ENCODE results near the gene ERF. TPM values are rescaled to one million over a fixed set of nuclear protein-coding genes. Genes with fewer than 3 reads are reported as not detected.
A peak's percentile ranks its signal among the peaks of the same experiment; 100 is the strongest.

ERF gene
- total and polyA plus RNA-seq, 10 of the 15 experiments (the other 5 are each of a cell fraction or from before 2014, with no cell fraction given) = 0.02 to 51.8 (median 14.4) TPM

- no peaks in the 10 kb centered on the region for H4K20me1 ChIP-seq (ENCODE audit: control insufficient read depth, insufficient read depth)
- FAIRE-seq = no peak
- H3K4me3 ChIP-seq = peak overlapping the region; percentile 37; the same call in 1 of the 2 replicates
- no TSS peak for BruUV-seq (replicated peaks)
- no peak for TF ChIP-seq USF1 (IDR thresholded peaks at IDR 0.05; ENCODE audit: borderline replicate concordance, extremely low read length, insufficient read depth, low read depth, low read length)
- SMC1A ChIA-PET (ENCODE audit: uncharacterized antibody, unreplicated experiment) = interaction anchor here (0.7 to 6.3 kb wide), 8 partner anchors 33 to 136 kb away, joined by 4 to 70 read pairs (median 5); no protein-coding TSS in a partner anchor
- in situ Hi-C loops (cut with MboI) (no loop called here), intact Hi-C loops (cut with micrococcal nuclease; ENCODE audit: unreplicated experiment) (loop anchor here (2.0 kb wide), 1 partner anchor 36 kb away; no protein-coding TSS in a partner anchor)
- CTCF ChIA-PET = interaction anchor here (1.0 to 6.7 kb wide), 13 partner anchors 15 to 188 kb away, joined by 3 to 111 read pairs (median 5); partner anchors contain the start of genes CIC and POU2F2
- POLR2A ChIA-PET = interaction anchor here (0.7 to 6.7 kb wide), 7 partner anchors 17 to 56 kb away, joined by 3 to 51 read pairs (median 5); no protein-coding TSS in a partner anchor
- RAD21 ChIA-PET (ENCODE audit: unreplicated experiment) = interaction anchor here (0.6 to 6.0 kb wide), 5 partner anchors 13 to 137 kb away, joined by 3 to 82 read pairs (median 3); partner anchors contain the start of gene CIC
- no peaks in the 10 kb centered on the region for H3K9me3 ChIP-seq (replicated peaks; ENCODE audit: control insufficient read depth, insufficient read depth, low read length)
- DNase-seq (ENCODE audit: low read depth, low spot score) = no peak
- H3K27me3 ChIP-seq (replicated peaks in 1 of 2; ENCODE audit: control insufficient read depth in 2 of 2, insufficient read depth in 2 of 2, low read length in 1 of 2) = no peaks in the 10 kb centered on the region
- H3K4me1 ChIP-seq (ENCODE audit: control insufficient read depth, insufficient read depth, low read length) = peaks cover 17% of the 10 kb centered on the region
- peak overlapping the region; percentile 99 for H2AFZ ChIP-seq (ENCODE audit: control insufficient read depth, low read depth, low read length)
- 65% methylated on average over 10 of the region's 10 CpGs for WGBS (ENCODE audit: insufficient coverage, insufficient replicate concordance, low lambda C conversion rate, missing lambda C conversion rate)
- H3K27ac ChIP-seq (ENCODE audit: control insufficient read depth, insufficient read depth) = peak overlapping the region; percentile 64
- no peak for ATAC-seq
- H3K79me2 ChIP-seq (ENCODE audit: control insufficient read depth, insufficient read depth, low read length) = peaks cover 24% of the 10 kb centered on the region
- H3K4me2 ChIP-seq (ENCODE audit: control insufficient read depth, insufficient read depth) = peak overlapping the region; percentile 95
- H3K36me3 ChIP-seq (ENCODE audit: control insufficient read depth in 2 of 2, insufficient read depth in 2 of 2, low read length in 1 of 2) = peaks cover 4 to 7% of the 10 kb centered on the region in 2 experiments; a peak in 3 of 4 replicates
- peak overlapping the region; percentile 58 for H3K9ac ChIP-seq (ENCODE audit: control insufficient read depth, insufficient read depth, low read length)
Observed at GRCh38 chr19:42245231-42245630, 9.7 kb downstream of the ERF start.
